ENCODE results near the gene BEND6.

DNA sequence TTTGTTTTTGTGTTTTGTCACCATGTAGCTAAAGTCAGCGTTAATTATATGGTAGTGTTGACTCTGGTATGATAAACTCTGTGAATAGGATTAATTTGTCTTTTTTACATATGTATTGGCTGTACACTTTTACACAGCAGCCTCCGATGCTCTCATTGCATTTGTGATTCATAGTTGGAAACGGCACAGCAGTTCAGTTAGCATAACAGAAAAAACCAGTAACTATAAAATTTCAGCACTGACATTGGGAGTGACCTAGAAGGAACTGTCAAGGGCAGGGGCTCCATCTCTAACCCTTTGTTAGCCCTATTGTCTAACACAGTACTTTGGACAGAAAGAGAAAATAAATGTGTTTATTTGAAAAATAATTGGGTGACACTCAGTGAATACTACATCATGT, 5.6 kb upstream of the BEND6 start:
- TF ChIP-seq, protein P1, sequence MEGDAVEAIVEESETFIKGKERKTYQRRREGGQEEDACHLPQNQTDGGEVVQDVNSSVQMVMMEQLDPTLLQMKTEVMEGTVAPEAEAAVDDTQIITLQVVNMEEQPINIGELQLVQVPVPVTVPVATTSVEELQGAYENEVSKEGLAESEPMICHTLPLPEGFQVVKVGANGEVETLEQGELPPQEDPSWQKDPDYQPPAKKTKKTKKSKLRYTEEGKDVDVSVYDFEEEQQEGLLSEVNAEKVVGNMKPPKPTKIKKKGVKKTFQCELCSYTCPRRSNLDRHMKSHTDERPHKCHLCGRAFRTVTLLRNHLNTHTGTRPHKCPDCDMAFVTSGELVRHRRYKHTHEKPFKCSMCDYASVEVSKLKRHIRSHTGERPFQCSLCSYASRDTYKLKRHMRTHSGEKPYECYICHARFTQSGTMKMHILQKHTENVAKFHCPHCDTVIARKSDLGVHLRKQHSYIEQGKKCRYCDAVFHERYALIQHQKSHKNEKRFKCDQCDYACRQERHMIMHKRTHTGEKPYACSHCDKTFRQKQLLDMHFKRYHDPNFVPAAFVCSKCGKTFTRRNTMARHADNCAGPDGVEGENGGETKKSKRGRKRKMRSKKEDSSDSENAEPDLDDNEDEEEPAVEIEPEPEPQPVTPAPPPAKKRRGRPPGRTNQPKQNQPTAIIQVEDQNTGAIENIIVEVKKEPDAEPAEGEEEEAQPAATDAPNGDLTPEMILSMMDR (IDR thresholded peaks at IDR 0.05): no peak
- no peak for TF ChIP-seq POLR2A (IDR thresholded peaks at IDR 0.05)

Data from vagina (tissue), 2 donors.